Spleen (tissue), 7 donors: ENCODE data around the gene ZMIZ1.

Source experiments
- POLR2A ChIP-seq, 3 donors: fragments of 450-650 bp; IDR thresholded peaks; one replicate each; pipeline ENCODE4 v1.5.1; 2017; ENCODE audit warnings: antibody characterized with exemption in 3 of 3, mild to moderate bottlenecking in 1 of 3
- TF ChIP-seq, protein P1 (sequence below), 11 experiments: fragments of 200-600 bp in 7 of 11; fragments of 450-650 bp in 4 of 11; sonication (generic) in 4 of 11; IDR thresholded peaks in 8 of 11; conservative IDR thresholded peaks in 3 of 11; 1 replicate in 7 of 11; 2 replicates in 4 of 11; pipeline versions ENCODE4 v1.4.0 to v1.8.0; 2016 to 2021; ENCODE audit warnings: antibody characterized with exemption in 11 of 11, inconsistent platforms in 4 of 11, mild to moderate bottlenecking in 1 of 11
- donor health status: DM: no; HTN: no; CAD: no; lungs with moderate emphysema.
- donor health status: DM: no; HTN: no; CAD: no.
- donor health status: DM: no; HTN: no; CAD: no.

DNA sequence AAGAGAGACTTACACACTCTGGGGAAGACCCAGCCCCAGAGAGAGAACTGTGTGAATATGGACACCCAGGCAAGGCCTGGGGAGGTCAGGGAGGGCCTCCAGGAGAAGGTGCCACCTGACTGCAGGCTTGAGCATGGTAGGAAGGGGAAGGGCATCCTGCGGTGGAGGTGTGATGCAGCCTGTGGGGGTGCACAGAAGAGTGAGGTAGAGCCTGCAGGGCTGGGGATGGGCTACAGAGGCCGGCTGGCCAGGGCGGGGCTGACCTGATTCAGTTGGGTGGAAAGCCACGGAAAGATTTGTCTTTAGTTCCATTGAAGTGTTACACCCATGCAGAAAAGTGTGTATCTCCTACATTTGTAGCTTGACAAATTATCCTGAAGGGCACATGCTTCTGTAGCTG is 47.6 kb downstream of the ZMIZ1 start:
- TF ChIP-seq POLR2A (IDR thresholded peaks at IDR 0.05): no peak
- TF ChIP-seq, protein P1, sequence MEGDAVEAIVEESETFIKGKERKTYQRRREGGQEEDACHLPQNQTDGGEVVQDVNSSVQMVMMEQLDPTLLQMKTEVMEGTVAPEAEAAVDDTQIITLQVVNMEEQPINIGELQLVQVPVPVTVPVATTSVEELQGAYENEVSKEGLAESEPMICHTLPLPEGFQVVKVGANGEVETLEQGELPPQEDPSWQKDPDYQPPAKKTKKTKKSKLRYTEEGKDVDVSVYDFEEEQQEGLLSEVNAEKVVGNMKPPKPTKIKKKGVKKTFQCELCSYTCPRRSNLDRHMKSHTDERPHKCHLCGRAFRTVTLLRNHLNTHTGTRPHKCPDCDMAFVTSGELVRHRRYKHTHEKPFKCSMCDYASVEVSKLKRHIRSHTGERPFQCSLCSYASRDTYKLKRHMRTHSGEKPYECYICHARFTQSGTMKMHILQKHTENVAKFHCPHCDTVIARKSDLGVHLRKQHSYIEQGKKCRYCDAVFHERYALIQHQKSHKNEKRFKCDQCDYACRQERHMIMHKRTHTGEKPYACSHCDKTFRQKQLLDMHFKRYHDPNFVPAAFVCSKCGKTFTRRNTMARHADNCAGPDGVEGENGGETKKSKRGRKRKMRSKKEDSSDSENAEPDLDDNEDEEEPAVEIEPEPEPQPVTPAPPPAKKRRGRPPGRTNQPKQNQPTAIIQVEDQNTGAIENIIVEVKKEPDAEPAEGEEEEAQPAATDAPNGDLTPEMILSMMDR (IDR thresholded peaks at IDR 0.05 in 8 of 11, conservative IDR thresholded peaks at IDR 0.05 in 3 of 11): no peak
